ENCODE results near the gene SSX2IP. TPM values are rescaled to one million over a fixed set of nuclear protein-coding genes. Genes with fewer than 3 reads are reported as not detected.
"Not testable (repeated sequence)": the region's sequence is repeated elsewhere in the genome, so short reads cannot be mapped to it uniquely, and the experiment has no call there.

Gene SSX2IP
- total RNA-seq, 4 donors from 2014 or later: 1.9 to 8.0 (median 3.9) TPM

- TF ChIP-seq, protein P1, sequence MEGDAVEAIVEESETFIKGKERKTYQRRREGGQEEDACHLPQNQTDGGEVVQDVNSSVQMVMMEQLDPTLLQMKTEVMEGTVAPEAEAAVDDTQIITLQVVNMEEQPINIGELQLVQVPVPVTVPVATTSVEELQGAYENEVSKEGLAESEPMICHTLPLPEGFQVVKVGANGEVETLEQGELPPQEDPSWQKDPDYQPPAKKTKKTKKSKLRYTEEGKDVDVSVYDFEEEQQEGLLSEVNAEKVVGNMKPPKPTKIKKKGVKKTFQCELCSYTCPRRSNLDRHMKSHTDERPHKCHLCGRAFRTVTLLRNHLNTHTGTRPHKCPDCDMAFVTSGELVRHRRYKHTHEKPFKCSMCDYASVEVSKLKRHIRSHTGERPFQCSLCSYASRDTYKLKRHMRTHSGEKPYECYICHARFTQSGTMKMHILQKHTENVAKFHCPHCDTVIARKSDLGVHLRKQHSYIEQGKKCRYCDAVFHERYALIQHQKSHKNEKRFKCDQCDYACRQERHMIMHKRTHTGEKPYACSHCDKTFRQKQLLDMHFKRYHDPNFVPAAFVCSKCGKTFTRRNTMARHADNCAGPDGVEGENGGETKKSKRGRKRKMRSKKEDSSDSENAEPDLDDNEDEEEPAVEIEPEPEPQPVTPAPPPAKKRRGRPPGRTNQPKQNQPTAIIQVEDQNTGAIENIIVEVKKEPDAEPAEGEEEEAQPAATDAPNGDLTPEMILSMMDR (IDR thresholded peaks at IDR 0.05): no peak
- DNase-seq (ENCODE audit: low spot score) (no peak), ATAC-seq (ENCODE audit: low FRiP score) (no peak)
Measured at GRCh38 chr1:84668185-84668584, 22.1 kb downstream of the SSX2IP start.

- ATAC-seq (ENCODE audit: low FRiP score) (no peak), DNase-seq (ENCODE audit: low spot score) (no peak)
- TF ChIP-seq, protein P1 (IDR thresholded peaks at IDR 0.05): no peak
Measured at GRCh38 chr1:84665703-84666317, 24.5 kb downstream of the SSX2IP start.

- TF ChIP-seq, protein P1 (IDR thresholded peaks at IDR 0.05): no peak
- ATAC-seq (ENCODE audit: low FRiP score) (no peak), DNase-seq (ENCODE audit: low spot score) (no peak)
Measured at GRCh38 chr1:84653130-84653677, 37.1 kb downstream of the SSX2IP start.

- TF ChIP-seq, protein P1 (IDR thresholded peaks at IDR 0.05): no peak
- DNase-seq (ENCODE audit: low spot score) (no peak), ATAC-seq (ENCODE audit: low FRiP score) (no peak)
Measured at GRCh38 chr1:84644472-84644871, 45.8 kb downstream of the SSX2IP start.

DNA sequence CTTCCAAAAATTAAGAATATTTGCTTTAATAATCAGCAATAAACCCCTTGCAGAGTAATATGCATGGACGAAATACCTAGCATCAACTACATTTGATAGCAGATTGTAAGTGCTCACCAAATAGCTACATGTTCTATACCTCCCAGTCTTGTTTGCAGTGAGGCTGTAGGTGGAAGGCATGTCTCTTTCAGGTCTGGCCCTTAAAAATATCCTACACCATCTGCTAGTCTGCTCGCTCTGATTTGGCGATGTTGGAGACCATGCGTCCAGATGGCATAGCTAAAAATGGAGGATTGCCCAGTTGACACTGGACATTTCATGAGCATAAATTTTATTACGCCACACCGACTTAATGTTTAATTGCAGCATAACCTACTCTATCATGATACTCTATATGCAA, 47.1 kb downstream of the SSX2IP start:
- TF ChIP-seq, protein P1 (IDR thresholded peaks at IDR 0.05): no peak
- DNase-seq (ENCODE audit: low spot score) (no peak), ATAC-seq (ENCODE audit: low FRiP score) (no peak)

- TF ChIP-seq, protein P1 (IDR thresholded peaks at IDR 0.05): no peak
- ATAC-seq (ENCODE audit: low FRiP score) (no peak), DNase-seq (ENCODE audit: low spot score) (no peak)
Measured at GRCh38 chr1:84642774-84643173, 47.5 kb downstream of the SSX2IP start.

DNA sequence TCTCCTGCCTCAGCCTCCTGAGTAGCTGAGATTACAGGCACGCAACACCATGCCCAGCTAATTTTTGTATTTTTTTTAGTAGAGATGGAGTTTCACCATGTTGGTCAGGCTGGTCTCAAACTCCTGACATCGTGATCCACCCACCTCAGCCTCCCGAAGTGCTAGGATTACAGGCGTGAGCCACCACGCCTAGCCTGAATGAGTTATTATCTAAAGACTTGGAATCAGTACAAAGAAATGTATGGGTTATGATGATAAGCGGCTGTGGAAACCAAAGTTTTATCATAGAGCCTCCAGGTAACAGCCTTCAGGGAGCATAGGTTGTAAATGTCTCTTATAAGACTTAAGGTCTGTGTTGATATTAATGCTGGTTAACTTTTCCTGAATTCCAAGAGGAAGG, 50.5 kb downstream of the SSX2IP start:
- not testable (repeated sequence) for DNase-seq (ENCODE audit: low spot score); ATAC-seq (ENCODE audit: low FRiP score)

Measured in omental fat pad (tissue), 4 donors.